ENCODE measurements around the gene LTN1.
"Not testable (repeated sequence)": the region's sequence is repeated elsewhere in the genome, so short reads cannot be mapped to it uniquely, and the experiment has no call there.

Gene LTN1

DNA sequence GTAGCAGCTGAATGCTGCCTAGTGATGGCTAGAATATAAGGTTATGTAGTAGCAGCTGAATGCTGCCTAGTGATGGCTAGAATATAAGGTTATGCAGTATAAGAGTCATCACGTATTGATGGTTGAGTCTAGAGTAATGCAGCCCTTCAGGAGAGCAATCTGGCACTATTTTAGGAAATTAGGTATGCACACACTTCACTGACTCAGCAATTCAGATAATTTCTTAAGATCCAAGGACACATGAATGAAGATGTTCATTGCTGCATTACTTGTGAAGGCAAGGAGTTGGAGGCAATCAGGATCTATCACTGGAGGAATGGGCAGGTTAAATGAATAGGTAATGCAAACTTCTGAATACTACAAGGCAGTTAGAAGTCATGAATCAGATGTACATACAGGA is 13.6 kb downstream of the LTN1 start:
- DNase-seq (ENCODE audit: low read depth) = no peak

DNA sequence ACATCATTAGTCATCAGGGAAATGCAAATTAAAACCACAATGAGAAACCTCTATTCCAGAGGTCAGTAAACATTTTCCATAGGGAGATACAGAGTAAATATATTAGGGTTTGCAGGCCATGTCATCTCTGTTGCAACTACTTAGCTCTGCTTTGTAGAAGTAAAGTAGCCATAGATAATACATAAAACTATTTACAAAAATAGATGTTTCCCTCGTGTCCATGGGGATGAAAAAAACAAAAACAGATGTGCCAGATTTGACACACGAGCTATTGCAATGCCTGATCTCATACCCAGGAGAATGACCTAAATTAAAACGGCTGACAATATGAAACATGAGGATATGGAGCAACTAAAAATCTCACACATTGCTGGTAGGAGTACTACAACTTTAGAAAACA is 17.3 kb downstream of the LTN1 start:
- peak; percentile 83 for DNase-seq (ENCODE audit: low read depth)

DNA sequence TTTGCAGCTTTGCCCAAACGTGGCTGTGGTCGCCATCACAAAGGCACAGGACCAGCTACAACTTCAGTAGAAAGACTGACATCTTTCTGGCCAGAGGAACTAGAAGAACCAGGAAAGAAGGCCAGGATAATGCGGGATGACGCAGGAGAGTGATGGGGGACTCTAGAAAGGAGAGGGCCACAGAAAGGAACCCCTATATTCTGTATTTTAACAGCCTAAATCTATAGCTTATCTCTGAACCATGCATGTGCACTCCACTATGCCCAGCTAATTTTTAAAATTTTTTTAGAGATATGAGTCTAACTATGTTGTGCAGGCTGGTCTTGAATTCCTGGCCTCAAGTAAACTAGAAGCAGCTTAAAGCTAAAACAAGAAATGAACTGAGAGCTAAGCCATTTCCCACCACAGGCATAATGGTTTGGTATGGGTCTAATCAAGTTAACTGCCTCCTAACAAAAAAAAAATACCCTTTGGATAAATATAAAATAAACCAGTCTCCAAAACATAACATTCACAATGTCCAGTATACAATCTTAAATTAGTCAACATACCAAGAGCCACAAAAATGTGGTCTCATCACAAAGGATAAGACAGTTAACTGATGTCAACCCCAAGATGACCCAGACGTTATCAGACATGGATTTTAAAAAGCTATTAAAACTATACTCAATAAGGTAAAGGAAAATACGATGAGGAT is 18.0 kb downstream of the LTN1 start:
- peak; percentile 40 for DNase-seq (ENCODE audit: low read depth)

DNA sequence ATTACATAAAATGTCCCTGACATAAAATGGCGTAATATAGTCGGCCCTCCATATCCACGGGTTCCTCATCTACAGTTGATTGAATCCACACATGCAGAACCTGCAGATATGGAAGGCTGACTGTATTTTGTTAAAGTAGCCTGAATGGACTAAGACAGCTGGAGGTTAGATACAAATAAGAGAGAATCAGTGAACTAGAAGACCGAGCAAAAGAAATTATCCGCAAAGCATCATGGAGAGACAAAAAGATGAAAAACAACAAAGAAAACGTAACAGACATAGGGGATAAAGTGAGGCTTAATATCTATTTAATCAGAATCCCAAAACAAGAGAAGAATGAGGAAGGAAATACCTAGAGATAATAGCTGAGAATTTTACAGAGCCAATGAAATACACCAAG is 20.3 kb downstream of the LTN1 start:
- DNase-seq (ENCODE audit: low read depth) = no peak

DNA sequence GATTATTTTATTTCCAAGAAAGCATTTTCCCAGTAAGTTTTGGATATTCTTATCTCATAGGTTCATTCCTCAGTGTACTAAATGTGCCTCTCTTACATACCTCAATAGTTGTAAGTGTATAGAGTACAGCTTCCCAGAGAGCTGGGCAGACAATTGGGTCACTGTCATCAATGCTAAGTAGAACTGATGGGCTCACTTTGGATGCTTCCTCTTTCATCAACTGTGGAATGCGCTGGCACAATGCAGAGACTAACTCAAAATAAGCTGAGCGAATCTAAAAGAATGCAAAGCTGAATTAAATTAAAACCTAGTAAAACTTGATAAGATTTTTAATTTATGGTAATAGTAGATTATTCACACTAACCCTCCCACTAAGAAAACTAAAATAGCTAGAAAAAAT is 21.5 kb downstream of the LTN1 start:
- no peak for DNase-seq (ENCODE audit: low read depth)

DNA sequence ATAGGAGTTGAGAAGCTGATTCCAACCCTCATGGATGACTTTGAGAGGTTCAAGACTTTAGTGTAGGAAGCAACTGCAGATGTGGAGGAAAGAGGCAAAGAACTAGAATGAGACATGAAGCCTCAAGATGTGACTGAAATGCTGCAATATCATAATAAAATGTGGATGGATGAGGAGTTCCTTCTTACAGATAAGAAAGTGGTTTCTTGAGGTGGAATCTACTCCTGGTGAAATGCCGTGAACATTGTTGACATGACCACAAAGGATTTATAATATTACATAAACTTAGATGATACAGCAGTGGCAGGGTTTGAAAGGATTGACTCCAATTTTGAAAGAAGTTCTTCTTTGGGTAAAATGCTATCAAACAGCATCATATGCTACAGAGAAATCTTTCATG is 28.8 kb downstream of the LTN1 start:
- DNase-seq (ENCODE audit: low read depth) = peak; percentile 92

DNA sequence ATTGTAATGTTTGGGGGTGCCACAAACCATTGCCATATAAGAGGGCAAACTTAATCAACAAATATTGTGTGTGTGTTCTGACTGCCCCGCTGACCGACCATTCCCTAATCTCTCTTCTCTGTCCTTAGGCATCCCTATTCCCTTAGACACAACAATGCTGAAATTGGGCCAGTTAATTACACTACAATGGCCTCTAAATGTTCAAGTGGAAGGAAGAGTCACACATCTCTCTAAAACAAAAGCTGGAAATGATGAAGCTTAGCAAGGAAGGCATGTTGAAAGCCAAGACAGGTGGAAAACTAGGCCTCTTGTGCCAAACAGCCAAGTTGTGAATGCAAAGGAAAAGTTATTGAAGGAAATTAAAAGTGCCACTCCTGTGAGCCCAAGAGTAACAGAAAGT is 30.2 kb downstream of the LTN1 start:
- DNase-seq (ENCODE audit: low read depth) = no peak

DNA sequence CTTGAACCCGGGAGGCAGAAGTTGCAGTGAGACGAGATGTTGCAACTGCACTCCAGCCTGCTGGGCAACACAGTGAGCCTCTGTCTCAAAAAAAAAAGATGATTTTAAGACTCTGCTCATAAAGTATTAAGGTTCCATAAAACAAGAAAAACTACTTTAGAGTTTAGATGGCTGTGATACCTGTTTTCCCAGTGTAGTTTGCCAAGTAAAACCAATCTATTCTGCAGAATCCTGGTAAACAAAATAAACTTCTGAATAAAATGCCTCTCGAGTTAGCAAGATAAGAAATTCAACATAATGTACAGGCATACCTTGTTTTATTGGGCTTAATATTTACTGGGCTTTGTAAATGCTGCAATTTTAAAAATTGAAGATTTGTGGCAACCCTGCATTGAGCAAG is 30.8 kb downstream of the LTN1 start:
- no peak for DNase-seq (ENCODE audit: low read depth)

DNA sequence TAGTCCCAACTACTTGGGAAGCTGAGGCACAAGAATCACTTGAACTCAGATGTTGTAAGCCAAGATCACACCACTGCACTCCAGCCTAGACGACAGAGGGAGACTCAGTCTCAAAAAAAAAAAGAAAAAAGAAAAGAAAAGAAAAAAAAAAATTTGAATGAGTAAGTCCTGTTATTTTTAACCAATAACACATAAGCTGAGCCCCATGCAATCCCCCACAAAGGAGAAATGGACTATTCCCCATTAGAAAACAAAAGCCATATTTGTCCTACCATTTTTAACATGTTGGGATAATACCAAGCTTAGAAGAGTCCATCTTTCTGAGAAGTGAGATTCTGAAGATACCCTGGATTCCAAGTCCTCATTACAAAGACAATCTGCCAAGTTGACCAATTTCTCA is 32.4 kb downstream of the LTN1 start:
- no peak for DNase-seq (ENCODE audit: low read depth)

DNA sequence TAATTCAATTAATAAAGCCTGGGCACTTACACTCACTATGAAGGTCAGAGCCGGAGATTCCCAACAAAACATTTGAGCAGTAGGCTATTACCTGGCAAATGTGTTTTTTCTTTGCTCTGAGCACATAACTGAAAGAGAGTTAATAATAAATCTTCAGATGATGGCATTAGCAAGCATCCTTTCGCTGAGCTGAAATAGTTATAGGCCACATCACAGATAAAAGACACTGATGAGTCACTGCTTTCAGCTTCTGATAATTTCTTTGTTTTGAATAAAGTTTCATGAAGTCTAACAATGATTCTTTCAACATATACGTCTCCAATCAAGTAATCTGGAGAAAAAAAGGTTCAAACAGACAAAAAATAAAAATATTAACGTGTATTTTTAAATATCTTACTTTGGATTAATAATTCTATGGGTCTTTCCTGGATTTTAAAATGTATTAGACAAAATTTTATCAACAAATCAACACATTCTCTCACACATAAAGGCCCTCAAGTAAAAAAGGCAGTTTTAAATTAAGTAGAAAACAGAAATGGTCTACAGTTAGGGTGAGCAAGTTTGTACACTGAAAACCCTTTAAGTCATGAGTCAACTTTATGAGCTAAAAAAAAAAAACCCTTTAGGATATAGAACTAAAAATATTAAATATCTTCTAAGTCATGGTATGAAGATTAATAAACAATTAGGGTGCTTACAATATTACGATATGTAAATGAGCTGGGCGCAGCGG is 33.1 kb downstream of the LTN1 start:
- DNase-seq (ENCODE audit: low read depth) = peak; percentile 92

DNA sequence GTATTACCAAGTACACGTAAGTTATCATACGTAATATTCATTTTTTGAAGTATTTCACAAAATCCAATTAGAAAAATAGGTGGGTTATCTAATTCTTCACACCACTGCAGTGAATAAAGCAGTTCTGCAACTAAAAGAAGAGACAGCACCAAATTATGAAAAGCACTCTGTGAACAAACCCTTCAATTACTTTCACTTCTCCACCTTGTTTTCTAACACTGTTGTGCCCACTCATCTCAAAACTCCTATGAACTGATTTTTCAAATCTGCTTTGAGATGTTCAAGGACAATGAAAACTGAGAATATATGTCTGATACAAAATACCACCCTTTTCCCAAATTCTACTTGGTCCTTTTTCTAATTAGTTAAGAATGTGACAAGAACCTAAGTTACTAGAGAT is 39.4 kb downstream of the LTN1 start:
- DNase-seq (ENCODE audit: low read depth) = no peak

DNA sequence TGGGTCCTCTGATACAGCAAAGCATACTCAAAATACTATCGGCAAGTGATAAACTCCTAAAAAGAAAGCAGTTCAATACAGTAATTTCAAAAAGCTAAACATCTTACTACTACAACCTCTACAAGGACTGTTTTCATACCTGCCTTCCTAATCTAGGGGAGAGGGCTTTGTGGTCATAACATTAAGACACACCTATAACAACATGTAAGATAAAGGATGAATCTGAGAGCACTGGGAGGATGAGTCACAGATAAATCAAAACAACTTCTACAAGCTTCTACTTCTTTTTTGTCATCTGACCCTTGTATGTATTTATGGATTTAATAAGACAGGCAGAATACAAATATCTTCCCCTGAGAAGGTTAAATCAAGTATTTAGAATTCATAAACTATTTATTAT is 40.0 kb downstream of the LTN1 start:
- peak; percentile 39 for DNase-seq (ENCODE audit: low read depth)

DNA sequence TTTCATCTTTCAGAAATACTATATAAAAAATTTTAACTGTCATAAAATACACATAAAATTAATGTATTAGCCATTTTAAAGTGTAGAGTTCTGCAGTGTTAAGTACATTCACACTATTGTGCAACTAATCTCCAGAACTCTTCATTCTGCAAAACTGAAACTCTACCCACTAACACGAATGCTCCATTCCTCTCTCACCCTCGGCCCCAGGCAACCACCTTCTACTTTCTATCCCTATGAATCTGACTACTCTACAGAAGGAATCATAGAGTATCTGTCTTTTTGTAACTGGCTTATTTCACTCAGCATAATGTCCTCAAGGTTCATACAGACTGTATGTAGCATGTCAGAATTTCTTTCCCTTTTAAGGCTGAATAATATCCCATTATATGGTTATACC is 43.4 kb downstream of the LTN1 start:
- DNase-seq (ENCODE audit: low read depth) = no peak

DNA sequence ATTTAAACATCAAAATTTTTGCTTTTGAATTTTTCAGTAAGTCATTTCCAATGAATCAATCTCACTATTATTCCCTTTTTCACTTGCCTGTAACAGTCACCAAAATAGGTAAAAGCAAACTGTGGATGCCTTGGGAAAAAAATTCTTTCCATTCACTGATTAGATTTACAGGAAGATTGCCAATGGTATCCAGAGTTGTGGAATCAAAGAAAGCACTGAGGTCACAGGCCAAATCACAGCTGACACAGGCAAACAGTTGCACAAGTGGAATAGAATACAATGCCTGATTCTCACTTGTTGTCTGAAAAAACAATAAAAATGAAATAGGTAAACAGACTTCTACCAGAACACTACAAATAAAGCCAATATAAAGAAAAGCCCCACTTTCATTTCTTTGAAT is 48.4 kb downstream of the LTN1 start:
- DNase-seq (ENCODE audit: low read depth) = peak; percentile 32

DNA sequence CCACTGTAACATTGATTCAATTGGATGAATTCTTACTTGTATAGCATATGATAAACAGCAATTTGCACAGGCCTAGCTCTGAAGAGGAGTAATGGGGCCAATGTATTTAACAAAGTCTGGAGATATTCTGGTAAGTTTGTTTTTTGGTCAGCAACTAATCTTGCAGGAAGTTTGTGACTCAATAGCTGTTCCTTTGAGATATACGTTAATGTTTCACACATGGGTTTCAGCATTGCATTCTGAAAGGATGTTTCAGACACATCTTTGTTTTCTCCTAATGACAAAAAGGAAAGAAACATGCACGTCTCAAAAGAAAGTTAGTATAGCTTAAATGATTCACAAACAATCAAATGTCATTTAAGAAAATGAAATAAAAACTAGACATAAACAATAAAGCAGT is 49.0 kb downstream of the LTN1 start:
- peak; percentile 59 for DNase-seq (ENCODE audit: low read depth)

DNA sequence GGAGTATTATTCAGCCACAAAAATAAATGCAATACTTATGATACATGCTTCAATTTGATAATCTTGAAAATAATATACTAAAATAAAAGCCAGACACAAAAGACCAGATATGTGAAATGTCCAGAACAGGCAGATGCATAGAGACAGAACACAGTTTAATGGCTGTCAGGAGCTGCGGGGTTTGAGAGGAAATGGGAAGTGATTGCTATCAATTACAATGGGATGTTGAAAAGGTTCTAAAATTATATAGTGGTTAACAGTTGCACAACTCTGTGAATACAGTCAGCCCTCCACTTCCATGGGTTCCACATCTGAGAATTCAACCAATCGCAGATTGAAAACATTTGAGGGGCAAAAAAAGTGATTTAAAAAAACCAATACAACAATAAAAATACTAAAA is 54.0 kb downstream of the LTN1 start:
- no peak for DNase-seq (ENCODE audit: low read depth)

DNA sequence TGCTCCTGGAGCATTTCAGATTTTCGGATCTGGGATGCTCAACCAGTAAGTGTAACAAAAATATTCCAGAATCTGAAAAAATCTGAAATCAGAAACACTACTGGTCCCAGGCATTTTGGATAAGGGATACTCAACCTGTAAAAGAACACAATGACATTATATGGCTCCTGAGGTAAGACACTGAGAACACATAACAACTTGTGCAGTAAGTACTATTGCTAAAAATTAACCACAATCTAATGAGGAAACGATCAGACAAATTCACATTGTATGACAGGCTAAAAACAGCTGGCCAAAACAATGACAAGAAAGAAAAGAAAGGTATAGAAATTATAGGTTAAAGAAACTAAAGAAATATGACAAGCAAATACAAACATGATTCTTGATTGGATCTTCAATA is 54.9 kb downstream of the LTN1 start:
- no peak for DNase-seq (ENCODE audit: low read depth)

DNA sequence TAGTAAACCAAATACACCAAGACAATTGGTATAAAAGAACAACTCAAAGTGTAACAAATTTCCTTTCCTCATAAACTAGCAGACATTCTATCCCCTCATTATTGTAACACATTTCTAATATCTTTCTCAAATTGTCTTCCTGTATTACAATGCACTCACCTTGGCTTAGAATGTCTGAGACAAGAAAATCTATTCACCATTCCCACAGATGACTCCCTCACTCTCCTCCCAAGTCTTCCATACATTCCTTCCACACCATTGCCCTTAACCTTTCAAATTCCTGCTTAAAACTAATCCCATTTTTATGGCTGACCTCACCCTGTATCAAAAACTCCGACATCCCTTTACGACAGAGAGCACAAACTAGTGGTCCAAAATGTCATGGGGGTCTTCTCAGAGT is 56.0 kb downstream of the LTN1 start:
- DNase-seq (ENCODE audit: low read depth) = no peak

DNA sequence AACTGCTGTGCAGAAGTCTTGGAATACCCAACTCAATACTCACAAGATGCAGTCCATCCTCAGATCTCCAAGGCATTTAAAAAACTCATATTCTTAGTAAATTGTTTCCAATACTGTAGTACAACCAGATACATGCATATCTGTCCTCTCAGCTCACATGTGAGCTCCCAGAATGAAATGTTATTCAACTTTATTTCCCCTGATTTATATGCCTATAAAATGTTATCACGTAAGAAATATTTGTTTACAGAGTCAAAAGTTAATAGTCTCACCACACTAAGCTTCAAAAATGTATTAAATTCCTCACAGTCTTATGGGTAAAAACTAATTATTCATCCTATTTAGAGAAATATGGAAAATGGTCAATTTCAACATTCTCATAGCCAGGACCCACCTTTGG is 56.6 kb downstream of the LTN1 start:
- DNase-seq (ENCODE audit: low read depth) = no peak

DNA sequence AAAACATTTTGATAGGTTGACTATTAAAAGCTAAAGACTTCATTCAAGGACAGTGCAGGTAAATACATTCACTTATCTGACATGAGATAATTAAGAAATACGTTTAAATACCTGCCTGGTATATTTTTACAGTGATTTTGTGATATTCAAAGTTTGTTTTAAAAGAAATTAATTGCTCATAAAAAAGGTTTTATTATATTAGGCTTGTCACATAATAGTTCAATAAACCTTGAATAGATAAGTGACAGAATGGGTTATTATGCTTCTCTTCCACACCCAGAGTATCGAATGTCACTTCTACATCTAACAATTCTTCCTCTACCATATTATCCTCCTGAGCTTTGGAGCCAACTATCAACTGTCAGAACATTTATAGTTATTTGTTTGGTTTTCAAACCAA is 60.0 kb downstream of the LTN1 start:
- no peak for DNase-seq (ENCODE audit: low read depth)

DNA sequence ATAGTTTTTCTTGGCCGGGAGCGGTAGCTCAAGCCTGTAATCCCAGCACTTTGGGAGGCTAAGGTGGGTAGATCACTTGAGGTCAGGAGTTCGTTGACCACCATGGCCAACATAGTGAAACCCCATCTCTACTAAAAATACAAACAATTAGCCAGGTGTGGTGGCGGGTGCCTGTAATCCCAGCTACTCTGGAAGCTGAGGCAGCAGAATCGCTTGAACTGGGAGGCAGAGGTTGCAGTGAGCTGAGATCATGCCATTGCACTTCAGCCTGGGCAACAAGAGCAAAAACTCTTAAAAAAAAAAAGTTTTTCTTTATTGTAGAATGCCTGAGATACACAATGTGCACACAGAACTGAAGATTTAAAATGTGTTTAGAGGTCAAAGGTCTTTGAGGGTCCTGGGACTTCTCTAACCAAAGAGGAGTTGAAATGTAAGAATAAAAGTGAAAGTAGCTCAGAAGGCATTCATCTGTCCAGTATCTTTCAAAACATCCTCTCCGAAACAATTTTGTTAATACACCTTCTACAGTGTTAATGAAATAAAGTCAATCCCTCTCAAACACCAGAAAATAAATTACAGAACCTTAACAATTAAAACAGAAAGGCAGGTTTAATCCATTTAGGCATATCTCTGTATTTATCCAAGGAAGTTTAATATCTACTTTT is 60.8 kb downstream of the LTN1 start:
- DNase-seq (ENCODE audit: low read depth) = not testable (repeated sequence)

DNA sequence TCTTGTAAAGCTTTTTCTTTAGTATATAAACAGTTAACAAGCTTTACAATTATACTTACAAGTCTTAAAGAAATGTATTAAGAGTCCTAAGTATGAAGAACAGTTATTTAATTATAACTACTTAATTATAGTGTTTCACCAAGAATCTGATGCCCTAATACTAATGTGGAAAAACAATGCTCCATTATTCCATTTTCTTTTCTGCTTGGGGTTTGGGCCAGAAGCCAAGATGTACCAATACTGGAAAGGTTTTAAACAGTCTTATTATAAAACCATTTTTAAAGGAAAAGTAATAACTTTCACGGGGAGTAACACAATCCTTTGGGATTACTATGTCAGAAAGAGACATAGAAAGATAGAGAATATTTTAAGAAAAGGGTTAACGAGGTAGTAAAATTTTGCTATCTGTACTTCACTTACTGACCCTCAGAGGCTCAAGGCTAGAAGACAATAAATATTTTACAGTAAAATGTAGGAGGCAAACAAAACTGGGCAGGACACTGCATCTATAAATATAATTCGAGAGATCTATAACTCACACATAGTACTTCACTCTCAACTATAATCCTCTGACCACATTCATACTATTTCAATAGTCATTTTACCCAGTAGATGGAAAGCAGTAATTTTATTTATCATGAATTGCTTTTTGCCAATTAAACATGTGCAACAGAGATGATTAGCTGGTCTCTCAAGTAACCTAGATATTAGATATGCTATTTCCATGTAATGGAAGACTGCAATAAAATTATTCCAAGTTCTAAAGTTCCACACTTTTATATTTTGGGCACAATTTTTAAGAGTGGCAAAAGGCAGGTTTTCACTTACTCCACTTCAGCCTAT is 63.9 kb downstream of the LTN1 start:
- no peak for DNase-seq (ENCODE audit: low read depth)

DNA sequence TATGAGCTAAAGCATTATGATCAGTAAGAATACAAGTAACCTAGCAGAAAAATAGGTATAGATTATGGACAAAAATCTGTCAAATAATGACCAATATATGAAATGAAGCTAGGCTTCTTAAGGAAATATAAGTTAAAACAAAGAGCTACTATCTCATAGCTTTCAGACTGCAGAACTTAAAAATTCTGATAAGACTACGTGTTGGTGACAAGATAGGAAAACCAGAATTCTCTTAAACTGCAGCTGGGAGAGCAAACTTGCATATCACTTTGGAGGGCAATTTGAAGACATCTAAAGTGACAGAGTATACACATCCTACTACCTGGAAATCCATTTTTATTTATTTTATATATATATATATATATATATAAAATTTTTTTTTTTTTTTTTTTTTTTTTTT is 65.5 kb downstream of the LTN1 start:
- no peak for DNase-seq (ENCODE audit: low read depth)
